Activated T-cell treated with anti-CD3 and anti-CD28 coated beads, Interleukin-2, amount 50 U/mL, for 72 hours (primary cell): ENCODE measurements around the gene RPH3AL. TPM values are rescaled to one million over a fixed set of nuclear protein-coding genes. Genes with fewer than 3 reads are reported as not detected.
"Not testable (repeated sequence)": the region's sequence is repeated elsewhere in the genome, so short reads cannot be mapped to it uniquely, and the experiment has no call there.

ENCODE experiments used
- ATAC-seq, 2 donors: fragments of 150-1000 bp; cut with Tn5 transposase; replicated peaks in 1 of 2; 2 replicates each; pipeline ENCODE4 v1.10.0; 2021; ENCODE audit warnings: moderate library complexity in 2 of 2, mild to moderate bottlenecking in 1 of 2
- DNase-seq, 2 donors: peaks; one replicate each; pipeline ENCODE4 v3.0.0; 2021 to 2022; ENCODE audit warnings: mixed read lengths in 1 of 2
- H3K27ac Mint-ChIP-seq: one replicate; pipeline ENCODE4 v1.8.0; 2022; ENCODE audit warnings: mild to moderate bottlenecking, moderate library complexity, mixed read lengths
- H3K27me3 Mint-ChIP-seq: one replicate; pipeline ENCODE4 v1.8.0; 2022; ENCODE audit warnings: low read depth, mixed read lengths
- H3K36me3 Mint-ChIP-seq, 2 donors: one replicate each; pipeline ENCODE4 v1.8.0; 2022; ENCODE audit warnings: mixed read lengths in 2 of 2, mild to moderate bottlenecking in 1 of 2; ENCODE audit not compliant: insufficient read depth in 2 of 2
- H3K4me1 Mint-ChIP-seq: one replicate; pipeline ENCODE4 v1.8.0; 2022; ENCODE audit warnings: low read depth, mixed read lengths
- H3K4me3 Mint-ChIP-seq, 2 donors: one replicate each; pipeline ENCODE4 v1.8.0; 2022; ENCODE audit warnings: mild to moderate bottlenecking in 2 of 2, mixed read lengths in 2 of 2, moderate library complexity in 2 of 2
- H3K9me3 Mint-ChIP-seq, 2 donors: one replicate each; pipeline ENCODE4 v1.8.0; 2022; ENCODE audit warnings: mixed read lengths in 2 of 2
- total RNA-seq, 2 donors: library from RNA; stranded (reverse); gene quantifications; one replicate each; pipeline ENCODE4 v1.2.3, GENCODE V29; 2022

Gene RPH3AL
- total RNA-seq, 2 donors from 2014 or later = 3.5 to 7.2 TPM

- no peaks in the 10 kb centered on the region for H3K9me3 Mint-ChIP-seq
- H3K4me3 Mint-ChIP-seq = no peak overlapping the region
- H3K4me1 Mint-ChIP-seq = no peaks in the 10 kb centered on the region
- no peak overlapping the region for H3K27ac Mint-ChIP-seq
- peaks cover 0 to 5% of the 10 kb centered on the region in 2 donors for H3K36me3 Mint-ChIP-seq
- DNase-seq = no peak
- ATAC-seq = no peak
- H3K27me3 Mint-ChIP-seq = no peaks in the 10 kb centered on the region
Measured at GRCh38 chr17:247767-248166, 104.8 kb downstream of the RPH3AL start.

GRCh38 chr17:246851-247421, 105.7 kb downstream of the RPH3AL start:
- no peak for DNase-seq

GRCh38 chr17:246226-246625, 106.4 kb downstream of the RPH3AL start:
- Mint-ChIP-seq H3K4me3 (no peak overlapping the region), H3K36me3 (peaks cover 0 to 5% of the 10 kb centered on the region in 2 donors), H3K4me1 (no peaks in the 10 kb centered on the region), H3K9me3 (no peaks in the 10 kb centered on the region), H3K27ac (no peak overlapping the region), H3K27me3 (no peaks in the 10 kb centered on the region)
- DNase-seq (no peak), ATAC-seq (no peak)

More at GRCh38 chr17:246851-247421, 105.7 kb downstream of the RPH3AL start:
- no peaks in the 10 kb centered on the region for H3K4me1 Mint-ChIP-seq
- H3K9me3 Mint-ChIP-seq = no peaks in the 10 kb centered on the region
- peaks cover 0 to 5% of the 10 kb centered on the region in 2 donors for H3K36me3 Mint-ChIP-seq
- H3K27ac Mint-ChIP-seq = no peak overlapping the region
- no peak for ATAC-seq
- no peak overlapping the region for H3K4me3 Mint-ChIP-seq
- no peaks in the 10 kb centered on the region for H3K27me3 Mint-ChIP-seq

- Mint-ChIP-seq H3K4me1 (no peaks in the 10 kb centered on the region), H3K9me3 (no peaks in the 10 kb centered on the region), H3K36me3 (peaks cover 0 to 5% of the 10 kb centered on the region in 2 donors), H3K4me3 (no peak overlapping the region), H3K27me3 (no peaks in the 10 kb centered on the region), H3K27ac (no peak overlapping the region)
- ATAC-seq (no peak), DNase-seq (no peak)
Measured at GRCh38 chr17:245611-246010, 107.0 kb downstream of the RPH3AL start.

- no peak for DNase-seq
Measured at GRCh38 chr17:245020-245419, 107.6 kb downstream of the RPH3AL start.

GRCh38 chr17:243924-244323, 108.7 kb downstream of the RPH3AL start:
- H3K27ac Mint-ChIP-seq, H3K4me1 Mint-ChIP-seq, DNase-seq, ATAC-seq, H3K27me3 Mint-ChIP-seq, H3K4me3 Mint-ChIP-seq, H3K9me3 Mint-ChIP-seq, H3K36me3 Mint-ChIP-seq: not testable (repeated sequence)

More at GRCh38 chr17:245020-245419, 107.6 kb downstream of the RPH3AL start:
- Mint-ChIP-seq H3K36me3 (peaks cover 0 to 5% of the 10 kb centered on the region in 2 donors), H3K4me3 (no peak overlapping the region), H3K4me1 (no peaks in the 10 kb centered on the region), H3K27ac (no peak overlapping the region), H3K9me3 (no peaks in the 10 kb centered on the region), H3K27me3 (no peaks in the 10 kb centered on the region)
- ATAC-seq = no peak

- Mint-ChIP-seq H3K4me1 (no peaks in the 10 kb centered on the region), H3K27ac (no peak overlapping the region), H3K9me3 (no peaks in the 10 kb centered on the region), H3K36me3 (no peaks in the 10 kb centered on the region), H3K4me3 (no peak overlapping the region), H3K27me3 (no peaks in the 10 kb centered on the region)
- DNase-seq (no peak), ATAC-seq (no peak)
Measured at GRCh38 chr17:238964-239259, 113.7 kb downstream of the RPH3AL start.

- Mint-ChIP-seq H3K27ac (no peak overlapping the region), H3K4me3 (no peak overlapping the region), H3K9me3 (no peaks in the 10 kb centered on the region), H3K27me3 (no peaks in the 10 kb centered on the region), H3K4me1 (no peaks in the 10 kb centered on the region), H3K36me3 (no peaks in the 10 kb centered on the region)
- ATAC-seq = no peak
- DNase-seq = no peak
Measured at GRCh38 chr17:238071-238963, 114.3 kb downstream of the RPH3AL start.

- no peaks in the 10 kb centered on the region for H3K27me3 Mint-ChIP-seq
- H3K4me3 Mint-ChIP-seq = no peak overlapping the region
- no peak for ATAC-seq
- H3K36me3 Mint-ChIP-seq = no peaks in the 10 kb centered on the region
- no peaks in the 10 kb centered on the region for H3K4me1 Mint-ChIP-seq
- H3K9me3 Mint-ChIP-seq = no peaks in the 10 kb centered on the region
- DNase-seq = no peak
- no peak overlapping the region for H3K27ac Mint-ChIP-seq
Measured at GRCh38 chr17:237406-237955, 115.1 kb downstream of the RPH3AL start.

- no peaks in the 10 kb centered on the region for H3K9me3 Mint-ChIP-seq
- no peaks in the 10 kb centered on the region for H3K4me1 Mint-ChIP-seq
- ATAC-seq (no peak), DNase-seq (no peak)
- H3K4me3 Mint-ChIP-seq = no peak overlapping the region
- H3K36me3 Mint-ChIP-seq = no peaks in the 10 kb centered on the region
- H3K27me3 Mint-ChIP-seq = no peaks in the 10 kb centered on the region
- no peak overlapping the region for H3K27ac Mint-ChIP-seq
Measured at GRCh38 chr17:236641-237405, 115.8 kb downstream of the RPH3AL start.

GRCh38 chr17:235831-236640, 116.6 kb downstream of the RPH3AL start:
- no peak for ATAC-seq
- Mint-ChIP-seq H3K27ac (no peak overlapping the region), H3K36me3 (no peaks in the 10 kb centered on the region), H3K4me3 (no peak overlapping the region), H3K4me1 (no peaks in the 10 kb centered on the region), H3K27me3 (no peaks in the 10 kb centered on the region), H3K9me3 (no peaks in the 10 kb centered on the region)
- DNase-seq = no peak

- H3K4me1 Mint-ChIP-seq, ATAC-seq, H3K27ac Mint-ChIP-seq, H3K4me3 Mint-ChIP-seq, H3K9me3 Mint-ChIP-seq, DNase-seq, H3K36me3 Mint-ChIP-seq, H3K27me3 Mint-ChIP-seq: not testable (repeated sequence)
Measured at GRCh38 chr17:234994-235830, 117.4 kb downstream of the RPH3AL start.
